Naive thymus-derived CD8-positive, alpha-beta T cell (primary cell): ENCODE measurements around the gene SAPCD2. TPM values are rescaled to one million over a fixed set of nuclear protein-coding genes. Genes with fewer than 3 reads are reported as not detected.

Source experiments
- ATAC-seq, 2 donors: fragments of 150-1000 bp; cut with Tn5 transposase in 1 of 2; sonication (Bioruptor Pico), chemical (Tn5 transposase) in 1 of 2; 1 replicate in 1 of 2; 2 replicates in 1 of 2; pipeline ENCODE4 v1.10.0; 2021; ENCODE audit warnings: mild to moderate bottlenecking in 2 of 2, moderate library complexity in 2 of 2
- POLR2A ChIA-PET: fragments of 350-600 bp; sonication (Branson Sonifier 250); formaldehyde crosslinking; loops from one replicate; lab custom pipeline; 2021; ENCODE audit warnings: antibody characterized with exemption; lab: Charles Lee
- DNase-seq, 10 donors: peaks; one replicate each; pipeline versions ENCODE4 v3.0.0 to v3.0.0-alpha.2; 2020 to 2022
- H3K27ac Mint-ChIP-seq, 10 donors: one replicate each; pipeline ENCODE4 v1.8.0; 2020 to 2022; ENCODE audit warnings: mild to moderate bottlenecking in 10 of 10, mixed read lengths in 10 of 10, moderate library complexity in 4 of 10, inconsistent platforms in 1 of 10
- H3K27me3 Mint-ChIP-seq, 5 donors: one replicate each; pipeline ENCODE4 v1.8.0; 2021 to 2022; ENCODE audit warnings: mixed read lengths in 5 of 5
- H3K36me3 Mint-ChIP-seq, 3 donors: one replicate each; pipeline ENCODE4 v1.8.0; 2020 to 2022; ENCODE audit warnings: mixed read lengths in 3 of 3, mild to moderate bottlenecking in 2 of 3, inconsistent platforms in 1 of 3
- H3K4me1 Mint-ChIP-seq, 4 donors: one replicate each; pipeline ENCODE4 v1.8.0; 2021 to 2022; ENCODE audit warnings: mixed read lengths in 4 of 4
- H3K4me3 Mint-ChIP-seq, 10 donors: one replicate each; pipeline ENCODE4 v1.8.0; 2020 to 2022; ENCODE audit warnings: mild to moderate bottlenecking in 10 of 10, mixed read lengths in 10 of 10, moderate library complexity in 6 of 10, inconsistent platforms in 1 of 10
- H3K9me3 Mint-ChIP-seq, 9 donors: one replicate each; pipeline ENCODE4 v1.8.0; 2020 to 2022; ENCODE audit warnings: mixed read lengths in 9 of 9, mild to moderate bottlenecking in 3 of 9, inconsistent platforms in 1 of 9, moderate library complexity in 1 of 9
- polyA plus RNA-seq, 3 donors: library from polyadenylated mRNA; unstranded; fragments of 300-500 nt; fragmentation: Illumina TruSeq; gene quantifications; one replicate each; pipeline ENCODE4 v1.2.3, GENCODE V29; 2021
- total RNA-seq, 8 experiments: library from RNA in 2 of 8; stranded (reverse) in 2 of 8; gene quantifications; one replicate each; pipeline ENCODE4 v1.2.3 and lab custom pipeline; 2021 to 2026

Gene SAPCD2
- total and polyA plus RNA-seq, 5 experiments from 2014 or later: 0.23 to 0.44 (median 0.27) TPM; not detected in 1

GRCh38 chr9:137105814-137106661 lies 35.7 kb upstream of the SAPCD2 start:
- no peak overlapping the region for H3K4me3 Mint-ChIP-seq
- ATAC-seq (no peak), DNase-seq (no peak)
- no peak overlapping the region for H3K27ac Mint-ChIP-seq
- H3K36me3 Mint-ChIP-seq: peaks cover 0 to 36% (median 2%) of the 10 kb centered on the region in 3 donors
- POLR2A ChIA-PET: interaction anchor here (0.7 to 1.6 kb wide), 5 partner anchors 10 to 118 kb away, joined by 3 to 5 read pairs (median 4); no protein-coding TSS in a partner anchor
- no peaks in the 10 kb centered on the region for H3K27me3 Mint-ChIP-seq
- H3K4me1 Mint-ChIP-seq: no peaks in the 10 kb centered on the region
- H3K9me3 Mint-ChIP-seq: no peaks in the 10 kb centered on the region

DNA sequence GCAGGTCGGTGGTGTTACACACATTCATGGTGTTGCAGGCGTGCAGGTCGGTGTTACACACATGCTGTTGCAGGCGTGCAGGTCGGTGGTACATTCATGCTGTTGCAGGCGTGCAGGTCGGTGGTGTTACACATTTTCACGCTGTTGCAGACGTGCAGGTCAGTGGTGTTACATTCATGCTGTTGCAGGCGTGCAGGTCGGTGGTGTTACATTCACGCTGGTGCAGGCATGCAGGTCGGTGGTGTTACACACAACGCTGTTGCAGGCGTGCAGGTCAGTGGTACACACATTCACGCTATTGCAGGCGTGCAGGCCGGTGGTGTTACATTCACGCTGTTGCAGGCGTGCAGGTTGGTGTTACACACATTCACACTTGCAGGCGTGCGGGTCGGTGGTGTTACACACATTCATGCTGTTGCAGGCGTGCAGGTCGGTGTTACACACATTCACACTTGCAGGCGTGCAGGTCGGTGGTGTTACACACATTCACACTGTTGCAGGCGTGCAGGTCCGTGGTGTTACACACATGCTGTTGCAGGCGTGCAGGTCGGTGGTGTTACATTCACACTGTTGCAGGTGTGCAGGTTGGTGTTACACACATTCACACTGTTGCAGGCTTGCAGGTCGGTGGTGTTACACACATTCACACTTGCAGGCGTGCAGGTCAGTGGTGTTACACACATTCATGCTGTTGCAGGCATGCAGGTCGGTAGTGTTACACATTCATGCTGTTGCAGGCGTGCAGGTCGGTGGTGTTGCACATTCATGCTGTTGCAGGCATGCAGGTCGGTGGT lies 33.0 kb upstream of the SAPCD2 start:
- ATAC-seq (no peak), DNase-seq (no peak)
- POLR2A ChIA-PET: no interaction called here
- Mint-ChIP-seq H3K27me3 (no peaks in the 10 kb centered on the region), H3K27ac (no peak overlapping the region), H3K4me1 (peaks cover 0 to 2% (median 0%) of the 10 kb centered on the region in 4 donors), H3K36me3 (peaks cover 0 to 35% (median 2%) of the 10 kb centered on the region in 3 donors), H3K9me3 (no peaks in the 10 kb centered on the region), H3K4me3 (no peak overlapping the region)

GRCh38 chr9:137099231-137099630 lies 28.9 kb upstream of the SAPCD2 start:
- no peaks in the 10 kb centered on the region for H3K9me3 Mint-ChIP-seq
- POLR2A ChIA-PET: no interaction called here
- no peak overlapping the region for H3K4me3 Mint-ChIP-seq
- ATAC-seq (no peak), DNase-seq (no peak)
- peak overlapping the region in 5 of 10 donors; percentile 72 to 84 (median 74) for H3K27ac Mint-ChIP-seq
- peaks cover 7 to 21% (median 15%) of the 10 kb centered on the region in 4 donors for H3K4me1 Mint-ChIP-seq
- H3K36me3 Mint-ChIP-seq: peaks cover 0 to 24% (median 2%) of the 10 kb centered on the region in 3 donors
- no peaks in the 10 kb centered on the region for H3K27me3 Mint-ChIP-seq

GRCh38 chr9:137097761-137098462 lies 27.6 kb upstream of the SAPCD2 start:
- ATAC-seq (no peak), DNase-seq (no peak)
- no peaks in the 10 kb centered on the region for H3K27me3 Mint-ChIP-seq
- peak overlapping the region in 9 of 10 donors; percentile 22 to 97 (median 91) for H3K27ac Mint-ChIP-seq
- H3K36me3 Mint-ChIP-seq: peaks cover 0 to 26% (median 0%) of the 10 kb centered on the region in 3 donors
- H3K4me3 Mint-ChIP-seq: no peak overlapping the region
- POLR2A ChIA-PET: interaction anchor here (0.6 to 2.9 kb wide), 4 partner anchors 11 to 302 kb away, joined by 3 to 63 read pairs (median 12); partner anchors contain the start of genes DPP7 and MAN1B1
- H3K4me1 Mint-ChIP-seq: peaks cover 7 to 21% (median 15%) of the 10 kb centered on the region in 4 donors
- no peaks in the 10 kb centered on the region for H3K9me3 Mint-ChIP-seq

- H3K36me3 Mint-ChIP-seq: peaks cover 0 to 34% (median 6%) of the 10 kb centered on the region in 3 donors
- DNase-seq (no peak), ATAC-seq (no peak)
- H3K4me3 Mint-ChIP-seq: peak overlapping the region in 7 of 10 donors; percentile 15 to 90 (median 54)
- H3K4me1 Mint-ChIP-seq: peaks cover 7 to 21% (median 15%) of the 10 kb centered on the region in 4 donors
- H3K9me3 Mint-ChIP-seq: no peaks in the 10 kb centered on the region
- POLR2A ChIA-PET: interaction anchor here (0.5 to 2.9 kb wide), 7 partner anchors 10 to 396 kb away, joined by 3 to 63 read pairs (median 6); partner anchors contain the start of genes DPP7, MAN1B1, RNF224 and TUBB4B
- peak overlapping the region; percentile 91 to 97 (median 97) for H3K27ac Mint-ChIP-seq
- no peaks in the 10 kb centered on the region for H3K27me3 Mint-ChIP-seq
Observed at GRCh38 chr9:137096785-137097546, 26.6 kb upstream of the SAPCD2 start.

- Mint-ChIP-seq H3K9me3 (no peaks in the 10 kb centered on the region), H3K4me1 (peaks cover 7 to 21% (median 17%) of the 10 kb centered on the region in 4 donors), H3K36me3 (peaks cover 0 to 42% (median 6%) of the 10 kb centered on the region in 3 donors), H3K4me3 (peak overlapping the region; percentile 81 to 90 (median 87)), H3K27ac (peak overlapping the region; percentile 91 to 97 (median 97)), H3K27me3 (no peaks in the 10 kb centered on the region)
- peak; percentile 77 to 93 (median 88) for DNase-seq
- POLR2A ChIA-PET: interaction anchor here (0.6 to 2.9 kb wide), 20 partner anchors 9 to 686 kb away, joined by 3 to 63 read pairs (median 4); partner anchors contain the start of genes ANAPC2, DPP7, FBXW5 and MAN1B1
- ATAC-seq: peak; percentile 99
Observed at GRCh38 chr9:137095664-137096517, 25.5 kb upstream of the SAPCD2 start.

DNA sequence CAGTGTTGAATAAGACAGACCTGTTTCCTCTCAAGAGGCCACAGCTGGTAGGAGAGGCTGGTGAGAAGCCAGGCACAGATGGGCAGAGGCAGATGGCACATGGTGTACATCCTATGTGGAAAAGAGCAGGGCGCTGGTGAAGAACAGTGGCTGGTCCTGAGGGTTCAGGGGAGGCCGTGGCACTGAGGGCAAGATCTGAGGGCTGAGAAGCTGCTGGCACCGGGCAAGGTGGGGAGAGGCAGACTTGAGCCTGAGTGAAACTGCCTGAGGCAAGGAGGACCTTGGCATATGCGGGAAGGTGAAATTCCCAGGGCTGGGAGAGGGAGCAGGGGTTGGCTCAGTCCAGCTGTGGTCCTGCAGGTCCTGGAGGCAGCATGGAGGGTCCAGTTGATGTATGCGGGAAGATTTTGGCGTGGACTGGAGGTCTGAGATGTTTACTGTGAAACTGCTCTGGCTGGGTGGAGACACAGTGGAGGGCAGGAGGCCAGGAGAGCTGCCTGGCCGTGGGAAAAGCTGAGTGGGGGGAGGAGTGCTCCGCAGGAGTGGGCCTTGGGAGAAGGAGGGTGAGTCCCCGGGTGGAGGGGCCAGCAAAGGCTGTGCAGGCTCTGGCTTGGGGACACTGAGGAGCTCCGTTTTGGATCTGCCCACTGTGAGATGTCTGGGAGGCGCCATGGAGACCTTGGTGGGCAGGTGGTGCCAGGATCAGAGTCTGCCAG lies 19.0 kb upstream of the SAPCD2 start:
- no peaks in the 10 kb centered on the region for H3K27me3 Mint-ChIP-seq
- no peak for ATAC-seq
- DNase-seq: no peak
- POLR2A ChIA-PET: interaction anchor here (1.6 to 6.7 kb wide), 3 partner anchors 13 to 20 kb away, joined by 5 to 73 read pairs (median 35); partner anchors contain the start of genes SAPCD2 and UAP1L1
- H3K9me3 Mint-ChIP-seq: no peaks in the 10 kb centered on the region
- peak overlapping the region in 6 of 10 donors; percentile 28 to 84 (median 75) for H3K27ac Mint-ChIP-seq
- H3K4me3 Mint-ChIP-seq: peak overlapping the region in 1 of 10 donors; percentile 37
- H3K36me3 Mint-ChIP-seq: peaks cover 0 to 44% (median 6%) of the 10 kb centered on the region in 3 donors
- peaks cover 21 to 38% (median 35%) of the 10 kb centered on the region in 4 donors for H3K4me1 Mint-ChIP-seq

GRCh38 chr9:137088121-137088520 lies 17.8 kb upstream of the SAPCD2 start:
- Mint-ChIP-seq H3K9me3 (no peaks in the 10 kb centered on the region), H3K27me3 (no peaks in the 10 kb centered on the region), H3K4me3 (peak overlapping the region; percentile 79 to 97 (median 88)), H3K36me3 (peaks cover 0 to 39% (median 6%) of the 10 kb centered on the region in 3 donors), H3K27ac (peak overlapping the region; percentile 59 to 96 (median 94)), H3K4me1 (peaks cover 21 to 41% (median 37%) of the 10 kb centered on the region in 4 donors)
- ATAC-seq: no peak
- no peak for DNase-seq
- POLR2A ChIA-PET: interaction anchor here (0.8 to 6.7 kb wide), 8 partner anchors 8 to 153 kb away, joined by 3 to 73 read pairs (median 13); partner anchors contain the start of genes CYSRT1, SAPCD2, TPRN and TUBB4B

- Mint-ChIP-seq H3K9me3 (no peaks in the 10 kb centered on the region), H3K27ac (peak overlapping the region; percentile 59 to 96 (median 94)), H3K4me1 (peaks cover 21 to 41% (median 37%) of the 10 kb centered on the region in 4 donors), H3K36me3 (peaks cover 0 to 32% (median 1%) of the 10 kb centered on the region in 3 donors), H3K27me3 (no peaks in the 10 kb centered on the region), H3K4me3 (peak overlapping the region; percentile 79 to 97 (median 88))
- POLR2A ChIA-PET: interaction anchor here (0.6 to 6.7 kb wide), 28 partner anchors 9 to 604 kb away, joined by 3 to 73 read pairs (median 4); partner anchors contain the start of genes ANAPC2, CYSRT1, MRPL41 and NELFB
- ATAC-seq (peak in 1 of 2 donors; percentile 0), DNase-seq (no peak)
Observed at GRCh38 chr9:137087409-137087925, 17.1 kb upstream of the SAPCD2 start.
